T-cell (primary cell): Measurements from ENCODE around the gene SLC22A3. TPM values are rescaled to one million over a fixed set of nuclear protein-coding genes. Genes with fewer than 3 reads are reported as not detected.
"Not testable (repeated sequence)": the region's sequence is repeated elsewhere in the genome, so short reads cannot be mapped to it uniquely, and the experiment has no call there.

ENCODE experiments used
- ATAC-seq, 4 experiments: fragments of 200-7000 bp in 3 of 4; fragments of 150-1000 bp in 1 of 4; cut with Tn5 transposase; replicated peaks in 1 of 4; 1 replicate in 3 of 4; 2 replicates in 1 of 4; pipeline ENCODE4 v1.10.0; 2021; ENCODE audit warnings: moderate library complexity in 3 of 4, mild to moderate bottlenecking in 2 of 4, moderate number of reproducible peaks in 1 of 4
- CTCF ChIA-PET, 2 donors: fragments of 300-600 bp; sonication (Branson Sonifier 250); formaldehyde crosslinking; loops; one replicate each; lab custom pipeline; 2022; ENCODE audit warnings: antibody characterized with exemption in 2 of 2; lab: Charles Lee
- POLR2A ChIA-PET, 2 donors: fragments of 300-600 bp; sonication (Branson Sonifier 250); formaldehyde crosslinking; loops; one replicate each; lab custom pipeline; 2022; ENCODE audit warnings: antibody characterized with exemption in 2 of 2; lab: Charles Lee
- DNase-seq, 35 experiments: peaks; one replicate each; pipeline versions ENCODE4 v3.0.0 to v3.0.0-alpha.2; 2013 to 2023
- H3K27ac ChIP-seq: one replicate; pipeline ENCODE4 v1.5.1; 2013; ENCODE audit warnings: low read length
- H3K27me3 ChIP-seq, 2 experiments: replicated peaks in 1 of 2; 1 replicate in 1 of 2; 2 replicates in 1 of 2; pipeline versions ENCODE4 v1.6.1 to v1.7.0; 2013; ENCODE audit warnings: low read length in 1 of 2, mixed read lengths in 1 of 2; ENCODE audit not compliant: control insufficient read depth in 2 of 2, insufficient read depth in 2 of 2; ENCODE audit errors: extremely low read depth in 1 of 2
- H3K36me3 ChIP-seq, 2 donors: 1 replicate in 1 of 2; 2 replicates in 1 of 2; pipeline versions ENCODE4 v1.6.1 to v1.7.0; 2013; ENCODE audit warnings: low read length in 1 of 2; ENCODE audit not compliant: control insufficient read depth in 2 of 2, insufficient read depth in 1 of 2; ENCODE audit errors: extremely low read depth in 1 of 2
- H3K4me1 ChIP-seq, 2 experiments: 1 replicate in 1 of 2; 2 replicates in 1 of 2; pipeline versions ENCODE4 v1.6.1 to v1.7.0; 2013; ENCODE audit warnings: low read length in 2 of 2, mixed read lengths in 1 of 2; ENCODE audit not compliant: insufficient read depth in 2 of 2, control insufficient read depth in 1 of 2; ENCODE audit errors: extremely low read depth in 1 of 2
- H3K4me3 ChIP-seq, 2 donors: 1 replicate in 1 of 2; 2 replicates in 1 of 2; pipeline versions ENCODE4 v1.5.1 to v1.7.0; 2013; ENCODE audit warnings: mild to moderate bottlenecking in 2 of 2, low read length in 1 of 2, moderate library complexity in 1 of 2; ENCODE audit not compliant: control insufficient read depth in 1 of 2; ENCODE audit errors: extremely low read depth in 1 of 2
- H3K9me3 ChIP-seq: 2 replicates; pipeline ENCODE4 v1.7.0; 2013
- H3K27ac Mint-ChIP-seq, 2 donors: one replicate each; pipeline ENCODE4 v1.8.0; 2020 to 2021; ENCODE audit warnings: mild to moderate bottlenecking in 2 of 2, mixed read lengths in 2 of 2
- H3K27me3 Mint-ChIP-seq, 2 donors: one replicate each; pipeline ENCODE4 v1.8.0; 2021 to 2022; ENCODE audit warnings: mixed read lengths in 2 of 2
- H3K36me3 Mint-ChIP-seq: one replicate; pipeline ENCODE4 v1.8.0; 2021; ENCODE audit warnings: mixed read lengths
- H3K4me1 Mint-ChIP-seq, 3 donors: one replicate each; pipeline ENCODE4 v1.8.0; 2020 to 2022; ENCODE audit warnings: mixed read lengths in 3 of 3, mild to moderate bottlenecking in 1 of 3
- H3K4me3 Mint-ChIP-seq, 3 donors: one replicate each; pipeline ENCODE4 v1.8.0; 2020 to 2022; ENCODE audit warnings: mild to moderate bottlenecking in 3 of 3, mixed read lengths in 3 of 3, moderate library complexity in 3 of 3
- H3K9me3 Mint-ChIP-seq, 3 donors: one replicate each; pipeline ENCODE4 v1.8.0; 2020 to 2022; ENCODE audit warnings: mixed read lengths in 3 of 3
- WGBS: methylation state at CpG from one replicate; pipeline ENCODE4 v1.1.5; 2013; ENCODE audit warnings: missing lambda C conversion rate; ENCODE audit not compliant: insufficient coverage; 5-methylcytosine and 5-hydroxymethylcytosine counted together
- total RNA-seq, 35 experiments: library from RNA in 6 of 35; stranded (reverse) in 6 of 35; fragments of 120-200 nt in 1 of 35; gene quantifications; one replicate each; pipeline versions ENCODE4 v1.2.1 to v1.2.4 and lab custom pipeline; 2013 to 2026

The SLC22A3 gene
- total RNA-seq, 5 donors from 2014 or later (not counting 1 experiment from before 2014, with no cell fraction given): 0.13 to 0.29 (median 0.21) TPM; not detected in 1

DNA sequence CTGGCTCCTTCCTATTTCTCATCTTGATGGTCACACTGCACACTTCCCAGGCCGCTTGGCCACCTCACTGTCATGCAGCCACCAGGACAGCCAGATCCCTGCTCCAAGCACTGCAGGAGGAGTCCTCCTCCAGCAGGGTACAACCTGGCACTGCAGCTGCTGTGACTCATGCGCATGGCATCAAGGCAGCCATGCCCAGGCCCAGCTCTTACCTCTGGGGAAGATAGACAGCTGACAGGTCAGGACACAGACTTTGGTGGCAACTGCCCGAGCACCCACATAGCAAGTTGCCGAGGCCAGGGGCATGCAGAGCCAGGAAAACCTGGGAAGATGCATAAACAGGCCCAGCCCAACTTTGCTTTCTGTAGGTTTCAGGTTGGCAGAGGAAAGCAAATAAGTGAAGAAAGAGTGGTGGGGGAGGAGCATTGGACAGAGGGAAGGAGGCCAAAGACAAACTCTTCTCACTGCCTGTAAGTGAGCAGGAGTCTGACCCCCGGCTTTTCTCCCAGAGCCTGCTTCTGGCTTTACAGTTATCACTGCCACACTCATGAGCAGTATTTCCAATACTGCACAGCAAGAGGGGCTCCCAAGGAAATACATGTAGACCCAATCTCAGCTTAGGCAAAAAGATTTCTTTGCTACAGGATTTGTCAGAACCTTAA is 38.8 kb downstream of the SLC22A3 start:
- peaks cover 4% of the 10 kb centered on the region for H3K9me3 ChIP-seq
- POLR2A ChIA-PET: no interaction called here
- no peaks in the 10 kb centered on the region for H3K4me1 Mint-ChIP-seq
- H3K4me3 Mint-ChIP-seq: no peak overlapping the region
- ATAC-seq: no peak
- peaks cover 0 to 4% of the 10 kb centered on the region in 2 experiments for H3K27me3 ChIP-seq
- 83% methylated on average over 4 of the region's 5 CpGs for WGBS
- H3K36me3 Mint-ChIP-seq: no peaks in the 10 kb centered on the region
- H3K4me3 ChIP-seq: no peak overlapping the region
- no peak overlapping the region for H3K27ac Mint-ChIP-seq
- no peaks in the 10 kb centered on the region for H3K36me3 ChIP-seq
- no peaks in the 10 kb centered on the region for H3K4me1 ChIP-seq
- H3K9me3 Mint-ChIP-seq: peaks cover 11 to 14% (median 12%) of the 10 kb centered on the region in 3 donors
- no peak overlapping the region for H3K27ac ChIP-seq
- peaks cover 11 to 21% of the 10 kb centered on the region in 2 donors for H3K27me3 Mint-ChIP-seq
- CTCF ChIA-PET: no interaction called here
- no peak for DNase-seq

DNA sequence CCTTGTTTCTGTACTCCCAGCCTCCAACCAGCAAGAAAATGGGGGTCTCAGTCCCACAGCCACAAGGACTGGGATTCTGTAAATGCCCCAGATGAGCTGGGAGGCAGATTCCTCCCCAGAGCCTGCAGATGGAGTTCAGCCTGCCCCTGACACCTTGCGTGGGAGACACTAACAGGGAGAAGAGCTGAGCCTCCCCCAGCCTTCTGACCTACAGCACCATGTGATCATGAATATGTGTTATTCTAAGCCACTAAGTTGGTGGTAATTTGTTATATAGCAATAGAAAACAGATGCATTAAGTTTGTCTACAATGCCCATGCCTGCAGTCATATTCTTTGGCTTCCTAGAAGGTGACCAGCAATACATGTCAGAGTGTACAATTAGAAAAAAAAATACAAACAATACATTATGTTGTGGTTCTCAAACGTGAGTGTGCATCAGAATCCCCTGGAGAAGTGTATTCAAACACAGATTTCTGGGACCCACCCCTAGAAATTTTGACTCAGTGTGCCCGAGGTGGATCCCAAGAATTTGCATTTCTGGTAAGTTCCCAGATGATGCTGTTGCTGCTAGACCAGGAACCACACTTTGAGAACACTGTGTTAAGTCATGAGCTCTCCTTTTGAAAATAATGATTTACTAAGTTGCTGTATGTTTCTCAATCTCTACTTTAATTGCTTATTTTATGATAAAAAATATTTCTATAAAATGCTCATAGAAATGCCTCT is 39.9 kb downstream of the SLC22A3 start:
- no peak overlapping the region for H3K27ac ChIP-seq
- H3K36me3 Mint-ChIP-seq: no peaks in the 10 kb centered on the region
- no CpG with 5 or more reads among the region's 3 CpGs for WGBS
- POLR2A ChIA-PET: interaction anchor here in 1 of 2 donors (0.5 kb wide), 1 partner anchor 12 kb away, joined by 3 read pairs; no protein-coding TSS in a partner anchor
- peaks cover 3 to 8% (median 3%) of the 10 kb centered on the region in 3 donors for H3K9me3 Mint-ChIP-seq
- H3K4me1 ChIP-seq: no peaks in the 10 kb centered on the region
- ATAC-seq (no peak), DNase-seq (no peak)
- no peaks in the 10 kb centered on the region for H3K36me3 ChIP-seq
- H3K4me1 Mint-ChIP-seq: no peaks in the 10 kb centered on the region
- no peak overlapping the region for H3K27ac Mint-ChIP-seq
- H3K9me3 ChIP-seq: no peaks in the 10 kb centered on the region
- H3K27me3 Mint-ChIP-seq: peaks cover 11 to 21% of the 10 kb centered on the region in 2 donors
- CTCF ChIA-PET: no interaction called here
- H3K4me3 ChIP-seq: no peak overlapping the region
- peaks cover 0 to 4% of the 10 kb centered on the region in 2 experiments for H3K27me3 ChIP-seq
- no peak overlapping the region for H3K4me3 Mint-ChIP-seq

DNA sequence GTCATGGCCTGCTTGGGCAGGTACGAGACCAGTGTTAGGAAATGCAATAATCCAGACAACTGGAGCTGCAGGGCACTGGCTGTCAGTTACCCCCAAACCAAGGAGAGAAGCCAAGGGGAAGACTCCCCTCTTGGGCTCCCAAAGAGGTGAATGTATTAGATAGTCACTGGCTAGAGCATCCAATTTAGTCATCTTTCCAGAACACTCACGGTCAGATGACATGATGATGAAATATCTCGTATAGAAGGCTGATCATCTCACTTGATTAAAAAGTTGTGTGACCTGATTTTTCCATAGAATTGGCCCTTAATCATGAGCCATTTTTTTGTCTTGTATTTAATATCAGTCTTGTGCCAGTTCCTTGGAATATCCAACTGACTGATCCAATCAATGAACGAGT is 40.7 kb downstream of the SLC22A3 start:
- no peak overlapping the region for H3K4me3 Mint-ChIP-seq
- WGBS: 40% methylated on average over 1 of the region's 4 CpGs
- ChIA-PET CTCF (no interaction called here), POLR2A (interaction anchor here in 1 of 2 donors (0.5 kb wide), 1 partner anchor 11 kb away, joined by 3 read pairs; no protein-coding TSS in a partner anchor)
- Histone ChIP-seq H3K4me3 (no peak overlapping the region), H3K27ac (no peak overlapping the region), H3K9me3 (no peaks in the 10 kb centered on the region), H3K36me3 (no peaks in the 10 kb centered on the region), H3K4me1 (no peaks in the 10 kb centered on the region), H3K27me3 (peaks cover 0 to 4% of the 10 kb centered on the region in 2 experiments)
- no peak overlapping the region for H3K27ac Mint-ChIP-seq
- H3K27me3 Mint-ChIP-seq: peaks cover 11 to 27% of the 10 kb centered on the region in 2 donors
- peaks cover 4 to 5% (median 4%) of the 10 kb centered on the region in 3 donors for H3K9me3 Mint-ChIP-seq
- no peak for ATAC-seq
- no peaks in the 10 kb centered on the region for H3K36me3 Mint-ChIP-seq
- DNase-seq: no peak
- H3K4me1 Mint-ChIP-seq: no peaks in the 10 kb centered on the region

DNA sequence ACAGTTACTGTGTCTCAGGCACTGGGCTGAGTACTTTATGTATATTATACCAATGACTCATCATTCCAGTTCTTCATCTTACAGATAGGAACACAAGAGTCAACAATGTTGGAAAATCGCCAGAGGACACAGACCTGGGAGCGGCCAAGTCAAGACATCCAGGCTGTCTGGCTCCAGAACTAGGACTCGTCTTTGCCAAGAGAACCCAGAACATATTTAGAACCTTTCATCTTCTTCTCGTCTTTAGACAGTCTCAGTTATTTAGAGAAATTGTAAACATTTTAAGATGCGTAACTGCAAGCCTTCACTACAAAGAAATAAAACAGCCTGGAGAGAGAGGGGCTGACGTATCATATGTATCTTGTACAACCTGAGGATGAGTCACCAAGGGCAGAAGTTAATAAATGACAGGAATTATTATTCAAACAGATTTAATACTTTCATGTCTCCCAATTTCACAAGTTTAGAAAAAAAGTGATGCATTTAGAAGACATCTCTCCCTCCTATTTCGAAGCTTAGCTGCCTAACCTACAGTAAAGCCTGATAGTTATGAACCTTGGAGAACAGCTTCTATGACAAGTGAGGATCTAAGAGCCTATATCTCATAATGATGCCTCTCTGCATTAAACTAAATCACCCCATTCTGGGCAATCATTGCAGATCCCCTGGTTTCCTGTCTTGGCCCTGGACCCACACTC is 43.4 kb downstream of the SLC22A3 start:
- no peak overlapping the region for H3K27ac ChIP-seq
- Mint-ChIP-seq H3K4me3 (no peak overlapping the region), H3K36me3 (no peaks in the 10 kb centered on the region), H3K9me3 (peaks cover 0 to 5% (median 4%) of the 10 kb centered on the region in 3 donors), H3K27me3 (peaks cover 16 to 17% of the 10 kb centered on the region in 2 donors), H3K27ac (no peak overlapping the region), H3K4me1 (no peaks in the 10 kb centered on the region)
- WGBS: 92% methylated on average over 2 of the region's 7 CpGs
- no peaks in the 10 kb centered on the region for H3K9me3 ChIP-seq
- H3K27me3 ChIP-seq: peaks cover 0 to 4% of the 10 kb centered on the region in 2 experiments
- ChIA-PET CTCF (no interaction called here), POLR2A (no interaction called here)
- no peaks in the 10 kb centered on the region for H3K36me3 ChIP-seq
- no peak for ATAC-seq
- no peak overlapping the region for H3K4me3 ChIP-seq
- no peak for DNase-seq
- H3K4me1 ChIP-seq: no peaks in the 10 kb centered on the region

DNA sequence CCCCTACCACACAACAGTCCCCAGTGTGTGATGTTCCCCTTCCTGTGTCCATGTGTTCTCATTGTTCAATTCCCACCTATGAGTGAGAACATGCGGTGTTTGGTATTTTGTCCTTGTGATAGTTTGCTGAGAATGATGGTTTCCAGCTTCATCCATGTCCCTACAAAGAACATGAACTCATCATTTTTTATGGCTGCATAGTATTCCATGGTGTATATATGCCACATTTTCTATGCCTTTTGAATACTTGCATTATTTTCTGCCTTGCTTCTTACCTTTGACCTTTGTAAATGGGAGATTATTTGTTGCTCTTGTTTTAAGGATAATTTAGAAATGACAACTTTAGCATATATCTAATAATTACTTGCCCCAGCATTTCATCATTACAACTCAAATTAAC is 45.3 kb downstream of the SLC22A3 start:
- H3K4me3 Mint-ChIP-seq, H3K27ac ChIP-seq, H3K27ac Mint-ChIP-seq, ATAC-seq, H3K4me1 ChIP-seq, H3K27me3 ChIP-seq, H3K36me3 Mint-ChIP-seq, H3K4me1 Mint-ChIP-seq, POLR2A ChIA-PET, H3K9me3 Mint-ChIP-seq, CTCF ChIA-PET, H3K9me3 ChIP-seq, DNase-seq, H3K4me3 ChIP-seq, H3K36me3 ChIP-seq: not testable (repeated sequence)
- no CpG with 5 or more reads among the region's 1 CpG for WGBS
- H3K27me3 Mint-ChIP-seq: peaks cover 14 to 16% of the 10 kb centered on the region in 2 donors

DNA sequence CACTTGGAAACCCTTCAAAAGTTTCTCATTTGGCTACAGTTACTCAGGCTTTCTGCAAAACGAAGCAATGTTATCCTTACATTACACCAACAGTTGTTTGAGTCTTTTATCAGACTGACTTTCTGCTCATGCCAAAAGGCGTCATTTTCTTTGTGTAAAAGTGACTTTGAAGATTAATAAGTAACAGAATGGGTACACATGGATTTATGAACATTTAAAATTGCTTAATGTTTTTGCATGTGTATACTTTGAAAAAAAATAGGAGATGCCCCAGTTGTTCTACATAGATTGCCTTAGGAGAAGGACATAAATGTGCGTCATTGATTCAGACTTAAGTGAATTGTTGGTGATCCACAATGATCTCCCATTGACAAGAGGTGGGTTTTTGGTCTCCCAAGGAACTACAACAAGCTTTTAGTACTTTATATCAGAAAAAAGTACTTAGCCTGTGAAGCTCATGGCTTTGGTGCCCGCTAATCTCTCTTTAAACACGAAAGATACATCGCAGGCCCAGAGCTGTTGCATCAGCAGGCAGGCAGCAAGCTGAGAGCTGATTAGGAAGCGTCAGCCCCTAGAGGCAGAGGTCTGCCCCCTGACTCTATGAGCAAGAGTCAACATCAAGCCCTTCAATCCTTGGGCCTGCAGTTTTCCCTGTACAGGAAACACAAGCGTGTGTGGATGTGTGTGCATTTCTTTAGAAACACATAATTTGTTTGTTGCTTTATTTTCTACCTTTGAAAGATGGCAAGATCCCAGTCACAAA is 45.9 kb downstream of the SLC22A3 start:
- no peaks in the 10 kb centered on the region for H3K36me3 Mint-ChIP-seq
- peaks cover 14 to 19% of the 10 kb centered on the region in 2 donors for H3K27me3 Mint-ChIP-seq

More for the DNA sequence above, 45.9 kb downstream of the SLC22A3 start:
- Histone ChIP-seq H3K9me3 (no peaks in the 10 kb centered on the region), H3K36me3 (no peaks in the 10 kb centered on the region), H3K4me3 (no peak overlapping the region), H3K27ac (no peak overlapping the region), H3K4me1 (no peaks in the 10 kb centered on the region), H3K27me3 (no peaks in the 10 kb centered on the region)
- ATAC-seq (no peak), DNase-seq (no peak)
- H3K4me3 Mint-ChIP-seq: no peak overlapping the region
- CTCF ChIA-PET: no interaction called here
- 86% methylated on average over 5 of the region's 8 CpGs for WGBS
- H3K27ac Mint-ChIP-seq: no peak overlapping the region
- H3K4me1 Mint-ChIP-seq: peaks cover 2 to 4% (median 4%) of the 10 kb centered on the region in 3 donors
- H3K9me3 Mint-ChIP-seq: peaks cover 0 to 5% (median 4%) of the 10 kb centered on the region in 3 donors
- POLR2A ChIA-PET: no interaction called here
